Omental fat pad (tissue), 4 donors: Measurements from ENCODE around the gene ATXN7L1. TPM values are rescaled to one million over a fixed set of nuclear protein-coding genes. Genes with fewer than 3 reads are reported as not detected.

Experiments used
- ATAC-seq: fragments of 150-250 bp; one replicate; pipeline ENCODE4 v1.9.1; 2016; ENCODE audit warnings: mild to moderate bottlenecking, moderate library complexity; ENCODE audit not compliant: low FRiP score
- DNase-seq: peaks from one replicate; pipeline ENCODE4 v3.0.0-alpha.2; 2019; ENCODE audit warnings: low spot score
- CTCF ChIP-seq, 3 donors: fragments of 450-650 bp; IDR thresholded peaks; one replicate each; pipeline ENCODE4 v1.5.1; 2016 to 2017; ENCODE audit warnings: antibody characterized with exemption in 3 of 3, mild to moderate bottlenecking in 3 of 3, moderate library complexity in 2 of 3
- total RNA-seq, 4 donors: library from RNA; depleted of rRNA; stranded (reverse); fragments of >200 nt; gene quantifications; one replicate each; pipeline ENCODE4 v1.1.0, GENCODE V29; 2016

Gene ATXN7L1
- total RNA-seq, 4 donors from 2014 or later = 10.6 to 19.5 (median 12.2) TPM

GRCh38 chr7:105743351-105744090 is 132.9 kb downstream of the ATXN7L1 start:
- DNase-seq (no peak), ATAC-seq (no peak)
- TF ChIP-seq CTCF (IDR thresholded peaks at IDR 0.05) = no peak

- no peak for DNase-seq
- TF ChIP-seq CTCF (IDR thresholded peaks at IDR 0.05) = no peak
- no peak for ATAC-seq
Observed at GRCh38 chr7:105742787-105743186, 133.6 kb downstream of the ATXN7L1 start.

DNA sequence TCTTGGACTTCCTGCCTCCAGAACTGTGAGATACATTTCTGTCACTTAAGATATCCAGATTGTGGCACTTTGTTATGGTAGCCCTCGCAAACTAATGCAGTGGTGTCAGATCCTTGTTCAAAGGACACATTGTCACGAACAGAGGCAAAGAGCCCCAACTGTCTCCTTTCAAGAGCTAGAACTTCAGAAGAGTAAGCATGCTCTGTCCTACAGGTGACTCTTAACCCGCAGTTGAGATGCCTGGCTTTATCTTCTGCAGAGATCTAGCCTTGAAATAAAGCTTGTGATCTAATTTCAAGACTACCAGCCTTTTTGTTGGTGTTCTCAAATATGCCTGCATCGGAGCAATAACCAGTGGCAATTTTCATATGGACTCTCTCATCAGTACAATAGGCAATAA is 134.4 kb downstream of the ATXN7L1 start:
- ATAC-seq (no peak), DNase-seq (no peak)
- TF ChIP-seq CTCF (IDR thresholded peaks at IDR 0.05) = no peak

DNA sequence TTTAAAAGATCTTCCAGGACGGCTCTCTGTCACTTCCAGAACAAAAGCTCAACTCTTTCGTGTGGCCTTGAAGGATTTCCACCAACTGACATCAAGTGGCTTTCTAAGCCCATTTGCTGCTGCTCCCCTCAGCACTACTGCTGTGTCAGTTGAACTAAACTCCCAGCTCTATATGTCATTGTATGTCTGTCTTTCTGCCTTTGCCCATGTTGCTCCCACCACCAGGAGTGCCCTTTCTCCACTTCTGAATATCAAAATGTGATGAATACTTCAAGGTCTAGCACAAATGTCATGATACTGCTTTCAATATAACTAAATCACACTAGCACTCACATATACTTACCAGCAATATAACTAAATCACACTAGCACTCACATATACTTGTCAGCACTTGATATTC is 138.3 kb downstream of the ATXN7L1 start:
- no peak for TF ChIP-seq CTCF (IDR thresholded peaks at IDR 0.05)
- DNase-seq (no peak), ATAC-seq (no peak)

GRCh38 chr7:105734233-105734632 is 142.2 kb downstream of the ATXN7L1 start:
- ATAC-seq (peak; percentile 66), DNase-seq (no peak)
- no peak for TF ChIP-seq CTCF (IDR thresholded peaks at IDR 0.05)

DNA sequence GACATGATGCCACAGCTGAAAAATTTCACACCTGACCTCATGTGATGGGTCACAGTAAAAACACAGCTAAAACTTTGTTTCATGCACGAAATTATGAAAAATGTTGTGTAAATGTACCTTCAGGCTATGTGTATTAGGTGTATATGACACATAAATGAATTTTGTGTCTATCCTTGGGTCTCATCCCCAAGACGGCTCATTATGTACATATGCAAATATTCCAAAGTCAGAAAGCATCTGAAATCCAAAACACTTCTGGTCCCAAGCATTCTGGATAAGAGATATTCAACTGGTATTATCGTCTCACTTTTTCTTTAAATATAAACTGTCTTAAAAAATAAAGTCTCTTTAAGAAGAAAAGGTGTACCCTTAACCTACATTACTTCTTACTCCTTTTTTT is 145.4 kb downstream of the ATXN7L1 start:
- DNase-seq (no peak), ATAC-seq (no peak)
- no peak for TF ChIP-seq CTCF (IDR thresholded peaks at IDR 0.05)

GRCh38 chr7:105728028-105728427 is 148.4 kb downstream of the ATXN7L1 start:
- no peak for DNase-seq
- TF ChIP-seq CTCF (IDR thresholded peaks at IDR 0.05) = no peak
- no peak for ATAC-seq
